ENCODE measurements around the gene TCF12.

Gene TCF12

DNA sequence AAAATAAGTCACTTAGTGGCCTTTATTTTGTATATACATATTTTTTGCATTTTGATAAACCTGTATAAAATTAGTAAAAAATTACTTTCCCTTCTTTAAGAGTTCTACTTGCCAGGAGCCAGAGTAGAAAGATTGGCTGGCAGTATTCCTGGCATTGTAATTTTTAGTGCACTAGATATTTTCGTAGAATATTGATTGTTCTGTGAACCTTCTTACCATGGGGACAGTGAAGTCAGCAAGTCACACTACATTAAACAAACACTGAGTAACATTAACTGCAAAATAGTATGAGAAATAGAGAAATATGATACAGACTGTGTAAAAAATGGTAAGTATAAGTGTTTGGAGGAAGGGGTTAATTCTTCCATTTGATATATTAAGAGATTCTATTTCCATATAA, 26.0 kb downstream of the TCF12 start:
- no peaks in the 10 kb centered on the region for H3K27me3 ChIP-seq (ENCODE audit: control insufficient read depth, insufficient read depth, low read length)
- H2AFZ ChIP-seq, result no peak overlapping the region
- no peak overlapping the region for H3K4me3 ChIP-seq (ENCODE audit: low read depth, low read length)
- no peak overlapping the region for H3K27ac ChIP-seq
- no peaks in the 10 kb centered on the region for H3K9me3 ChIP-seq (ENCODE audit: control insufficient read depth, low read length)
- H3K79me2 ChIP-seq, result no peaks in the 10 kb centered on the region
- H3K4me1 ChIP-seq, result peaks cover 8% of the 10 kb centered on the region
- no peak overlapping the region for H3K4me2 ChIP-seq (ENCODE audit: low read length)
- no peak for TF ChIP-seq CTCF (IDR thresholded peaks at IDR 0.05)
- no peaks in the 10 kb centered on the region for H3K36me3 ChIP-seq (ENCODE audit: control insufficient read depth, insufficient read depth, low read length)
- no peak overlapping the region for H3K9ac ChIP-seq

DNA sequence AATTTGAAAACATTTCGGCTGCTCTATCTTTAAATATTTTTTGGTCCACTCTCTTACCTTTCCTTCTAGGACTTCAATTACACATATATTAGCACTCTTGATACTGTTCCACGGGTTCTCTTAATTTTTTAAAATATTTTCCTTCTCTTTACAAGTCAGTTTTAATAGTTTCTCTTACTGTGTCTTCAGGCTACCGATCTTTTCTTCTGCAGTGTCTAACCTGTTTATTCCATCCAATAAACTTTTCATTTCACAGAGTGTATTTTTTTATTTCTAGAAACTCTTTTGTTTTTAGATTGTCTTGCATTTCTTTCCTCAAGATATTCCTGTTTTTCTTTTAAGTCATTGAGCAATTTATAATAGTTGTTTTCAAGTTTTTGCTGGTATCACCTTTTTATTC, 27.7 kb downstream of the TCF12 start:
- Histone ChIP-seq H3K9me3 (ENCODE audit: control insufficient read depth, low read length) (no peaks in the 10 kb centered on the region), H3K36me3 (ENCODE audit: control insufficient read depth, insufficient read depth, low read length) (no peaks in the 10 kb centered on the region), H3K27me3 (ENCODE audit: control insufficient read depth, insufficient read depth, low read length) (no peaks in the 10 kb centered on the region), H3K27ac (no peak overlapping the region), H3K4me3 (ENCODE audit: low read depth, low read length) (no peak overlapping the region), H3K79me2 (no peaks in the 10 kb centered on the region), H3K4me1 (peaks cover 8% of the 10 kb centered on the region), H3K4me2 (ENCODE audit: low read length) (no peak overlapping the region), H2AFZ (no peak overlapping the region), H3K9ac (no peak overlapping the region)
- TF ChIP-seq CTCF (IDR thresholded peaks at IDR 0.05), result no peak

GRCh38 chr15:56948000-56948763, 29.7 kb downstream of the TCF12 start:
- Histone ChIP-seq H3K4me3 (ENCODE audit: low read depth, low read length) (no peak overlapping the region), H3K9me3 (ENCODE audit: control insufficient read depth, low read length) (no peaks in the 10 kb centered on the region), H3K4me1 (peaks cover 8% of the 10 kb centered on the region), H3K27ac (peak overlapping the region; percentile 49), H3K36me3 (ENCODE audit: control insufficient read depth, insufficient read depth, low read length) (no peaks in the 10 kb centered on the region), H3K4me2 (ENCODE audit: low read length) (peak overlapping the region; percentile 14), H3K9ac (no peak overlapping the region), H3K27me3 (ENCODE audit: control insufficient read depth, insufficient read depth, low read length) (no peaks in the 10 kb centered on the region), H3K79me2 (no peaks in the 10 kb centered on the region), H2AFZ (no peak overlapping the region)
- TF ChIP-seq CTCF (IDR thresholded peaks at IDR 0.05), result no peak

DNA sequence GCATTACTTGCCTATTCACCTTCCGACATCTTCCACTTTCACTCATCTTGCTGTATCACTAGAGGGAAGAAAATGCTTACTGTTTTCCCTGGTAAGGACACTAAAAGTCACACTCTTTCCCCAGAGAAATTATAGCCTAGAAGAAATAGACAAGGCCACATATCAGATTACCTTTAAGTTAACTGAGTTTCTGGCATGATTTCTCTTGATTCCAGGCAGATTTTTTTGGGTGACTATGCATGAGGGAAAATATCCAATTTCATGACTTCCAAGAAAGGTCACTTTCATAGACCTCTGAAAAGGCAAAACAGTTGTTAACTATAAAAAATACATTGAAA, 30.3 kb downstream of the TCF12 start:
- peak overlapping the region; percentile 43 for H3K4me2 ChIP-seq (ENCODE audit: low read length)

More for the DNA sequence above, 30.3 kb downstream of the TCF12 start:
- Histone ChIP-seq H3K9me3 (ENCODE audit: control insufficient read depth, low read length) (no peaks in the 10 kb centered on the region), H3K4me3 (ENCODE audit: low read depth, low read length) (no peak overlapping the region), H3K79me2 (no peaks in the 10 kb centered on the region), H3K4me1 (peaks cover 8% of the 10 kb centered on the region), H3K36me3 (ENCODE audit: control insufficient read depth, insufficient read depth, low read length) (no peaks in the 10 kb centered on the region), H3K27ac (peak overlapping the region; percentile 49), H2AFZ (no peak overlapping the region), H3K27me3 (ENCODE audit: control insufficient read depth, insufficient read depth, low read length) (no peaks in the 10 kb centered on the region), H3K9ac (no peak overlapping the region)
- TF ChIP-seq CTCF (IDR thresholded peaks at IDR 0.05), result no peak
